Measurements from ENCODE around the gene PTPRD. TPM values are rescaled to one million over a fixed set of nuclear protein-coding genes. Genes with fewer than 3 reads are reported as not detected.

PTPRD gene
- total RNA-seq, 1 experiment from 2014 or later, result 0.02 TPM

GRCh38 chr9:8579661-8580060 lies 2033.1 kb downstream of the PTPRD start (continued):
- TF ChIP-seq ELF1 (IDR thresholded peaks at IDR 0.05; ENCODE audit: borderline replicate concordance, low read depth), result no peak
- TF ChIP-seq RAD21 (IDR thresholded peaks at IDR 0.05; ENCODE audit: low read depth), result no peak
- no peak for TF ChIP-seq ZNF274 (IDR thresholded peaks at IDR 0.05; ENCODE audit: low read depth, low read length)
- TF ChIP-seq ATF3 (IDR thresholded peaks at IDR 0.05), result no peak

- ChIA-PET CTCF (no interaction called here), POLR2A (no interaction called here), RAD21 (ENCODE audit: low non-redundant PET in 1 of 2, low total read pairs in 2 of 2, uncharacterized antibody in 2 of 2, unreplicated experiment in 2 of 2) (no interaction called here)
- no peak for TF ChIP-seq SP1 (IDR thresholded peaks at IDR 0.05; ENCODE audit: low read depth)
- no TSS peak for BruUV-seq (replicated peaks)
- H2AFZ ChIP-seq (ENCODE audit: low read depth, low read length, poor library complexity, severe bottlenecking), result no peak overlapping the region
- no peaks in the 10 kb centered on the region for H3K9me2 ChIP-seq (ENCODE audit: insufficient read depth)
- peaks cover 6 to 28% of the 10 kb centered on the region in 2 experiments; a peak in 2 of 4 replicates for H3K9me3 ChIP-seq (ENCODE audit: control insufficient read depth in 1 of 2, insufficient read depth in 1 of 2, low read depth in 1 of 2, low read length in 2 of 2)
- H4K20me1 ChIP-seq (ENCODE audit: insufficient read depth), result no peaks in the 10 kb centered on the region
- H3K4me2 ChIP-seq (ENCODE audit: low read length), result no peak overlapping the region
- ATAC-seq (no peak), DNase-seq (ENCODE audit: low read depth, low spot score) (no peak)
- no peaks in the 10 kb centered on the region for H3K27me3 ChIP-seq (ENCODE audit: insufficient read depth, low read length)
- no peaks in the 10 kb centered on the region for H3K79me2 ChIP-seq (ENCODE audit: insufficient read depth, low read length)
- intact Hi-C loops (cut with micrococcal nuclease), result no loop called here
- H3K9ac ChIP-seq (ENCODE audit: low read length), result no peak overlapping the region
- H3K4me1 ChIP-seq (ENCODE audit: control insufficient read depth in 1 of 2, insufficient read depth in 2 of 2, low read length in 2 of 2), result no peaks in the 10 kb centered on the region
- H3K36me3 ChIP-seq (ENCODE audit: control insufficient read depth in 1 of 2, insufficient read depth in 2 of 2, low read length in 2 of 2), result no peaks in the 10 kb centered on the region
- H3K4me3 ChIP-seq (replicated peaks in 1 of 2; ENCODE audit: low read depth in 1 of 2, low read length in 2 of 2), result no peak overlapping the region
- no peak overlapping the region for H3K27ac ChIP-seq (ENCODE audit: low read depth, low read length)
Measured at GRCh38 chr9:8576741-8577140, 2036.1 kb downstream of the PTPRD start.

- Histone ChIP-seq H3K9me2 (ENCODE audit: insufficient read depth) (no peaks in the 10 kb centered on the region), H3K4me3 (replicated peaks in 1 of 2; ENCODE audit: low read depth in 1 of 2, low read length in 2 of 2) (no peak overlapping the region), H3K27me3 (ENCODE audit: insufficient read depth, low read length) (no peaks in the 10 kb centered on the region), H3K79me2 (ENCODE audit: insufficient read depth, low read length) (no peaks in the 10 kb centered on the region), H3K4me1 (ENCODE audit: control insufficient read depth in 1 of 2, insufficient read depth in 2 of 2, low read length in 2 of 2) (no peaks in the 10 kb centered on the region), H2AFZ (ENCODE audit: low read depth, low read length, poor library complexity, severe bottlenecking) (no peak overlapping the region), H3K36me3 (ENCODE audit: control insufficient read depth in 1 of 2, insufficient read depth in 2 of 2, low read length in 2 of 2) (no peaks in the 10 kb centered on the region), H3K9me3 (ENCODE audit: control insufficient read depth in 1 of 2, insufficient read depth in 1 of 2, low read depth in 1 of 2, low read length in 2 of 2) (peaks cover 7 to 30% of the 10 kb centered on the region in 2 experiments; a peak in 2 of 4 replicates), H3K27ac (ENCODE audit: low read depth, low read length) (no peak overlapping the region), H4K20me1 (ENCODE audit: insufficient read depth) (no peaks in the 10 kb centered on the region), H3K4me2 (ENCODE audit: low read length) (no peak overlapping the region), H3K9ac (ENCODE audit: low read length) (no peak overlapping the region)
- ChIA-PET POLR2A (no interaction called here), CTCF (no interaction called here), RAD21 (ENCODE audit: low non-redundant PET in 1 of 2, low total read pairs in 2 of 2, uncharacterized antibody in 2 of 2, unreplicated experiment in 2 of 2) (no interaction called here)
- intact Hi-C loops (cut with micrococcal nuclease), result no loop called here
- no TSS peak for BruUV-seq (replicated peaks)
- TF ChIP-seq MAX (IDR thresholded peaks at IDR 0.05) (no peak), RAD21 (IDR thresholded peaks at IDR 0.05; ENCODE audit: low read depth) (no peak)
- ATAC-seq (no peak), DNase-seq (ENCODE audit: low read depth, low spot score) (no peak)
Measured at GRCh38 chr9:8574846-8575245, 2038.0 kb downstream of the PTPRD start.
